OCI-LY7 (cell line): Measurements from ENCODE around the gene ANKRD18B.
"Not testable (repeated sequence)": the region's sequence is repeated elsewhere in the genome, so short reads cannot be mapped to it uniquely, and the experiment has no call there.

Experiments used
- CTCF ChIP-seq: fragments of 200-600 bp; sonication (generic); conservative IDR thresholded peaks from 2 replicates; pipeline ENCODE4 v1.5.1; 2014; ENCODE audit warnings: mild to moderate bottlenecking, antibody characterized with exemption, low read length, moderate library complexity, mixed read lengths
- EZH2phosphoT487 ChIP-seq: fragments of 200-600 bp; sonication (generic); IDR thresholded peaks from 2 replicates; pipeline ENCODE4 v1.6.1; 2018; ENCODE audit warnings: low read depth, borderline replicate concordance, mild to moderate bottlenecking, mixed run types, antibody characterized with exemption, low read length, moderate library complexity, mixed read lengths

GRCh38 chr9:33587799-33588198 is 63.7 kb downstream of the ANKRD18B start:
- TF ChIP-seq CTCF, EZH2phosphoT487: not testable (repeated sequence)
